ENCODE measurements around the gene LMX1B. TPM values are rescaled to one million over a fixed set of nuclear protein-coding genes. Genes with fewer than 3 reads are reported as not detected.

The LMX1B gene
- total and polyA plus RNA-seq, 11 donors = 0.15 to 1.1 (median 0.39) TPM

GRCh38 chr9:126583144-126583760 lies 30.5 kb upstream of the LMX1B start:
- H3K36me3 ChIP-seq = no peaks in the 10 kb centered on the region
- no peak overlapping the region for H3K4me3 ChIP-seq
- H3K27ac ChIP-seq = no peak overlapping the region
- DNase-seq (no peak), ATAC-seq (no peak)
- 69 to 77% (median 69%) methylated on average over 16 to 17 of the region's 17 CpGs for WGBS, 4 donors
- H3K9me3 ChIP-seq = no peaks in the 10 kb centered on the region
- intact Hi-C loops (cut with DNase I) = no loop called here
- no peaks in the 10 kb centered on the region for H3K27me3 ChIP-seq
- no peak for TF ChIP-seq CTCF (IDR thresholded peaks at IDR 0.05)
- no peak for TF ChIP-seq POLR2A (IDR thresholded peaks at IDR 0.05)
- peaks cover 0 to 18% (median 15%) of the 10 kb centered on the region in 12 donors for H3K4me1 ChIP-seq

- Histone ChIP-seq H3K4me3 (no peak overlapping the region), H3K4me1 (peaks cover 0 to 28% (median 24%) of the 10 kb centered on the region in 12 donors), H3K9me3 (no peaks in the 10 kb centered on the region), H3K36me3 (no peaks in the 10 kb centered on the region), H3K27me3 (no peaks in the 10 kb centered on the region), H3K27ac (no peak overlapping the region)
- DNase-seq (no peak), ATAC-seq (no peak)
- no peak for TF ChIP-seq POLR2A (IDR thresholded peaks at IDR 0.05)
- TF ChIP-seq CTCF (IDR thresholded peaks at IDR 0.05) = no peak
- 92 to 96% (median 95%) methylated on average over 7 of the region's 7 CpGs for WGBS, 4 donors
- intact Hi-C loops (cut with DNase I) = no loop called here
Observed at GRCh38 chr9:126584611-126585010, 29.1 kb upstream of the LMX1B start.

GRCh38 chr9:126586236-126586635 lies 27.5 kb upstream of the LMX1B start:
- DNase-seq = no peak
- peaks cover 0 to 28% (median 24%) of the 10 kb centered on the region in 12 donors for H3K4me1 ChIP-seq
- intact Hi-C loops (cut with DNase I) = no loop called here
- no peak overlapping the region for H3K4me3 ChIP-seq
- no peak for ATAC-seq
- no peaks in the 10 kb centered on the region for H3K36me3 ChIP-seq
- no peaks in the 10 kb centered on the region for H3K27me3 ChIP-seq
- WGBS, 4 donors = 81 to 96% (median 93%) methylated on average over 13 to 14 of the region's 14 CpGs
- TF ChIP-seq CTCF (IDR thresholded peaks at IDR 0.05) (no peak), POLR2A (IDR thresholded peaks at IDR 0.05) (no peak)
- no peaks in the 10 kb centered on the region for H3K9me3 ChIP-seq
- peak overlapping the region in 1 of 12 donors; percentile 85 for H3K27ac ChIP-seq

GRCh38 chr9:126587187-126588185 lies 26.2 kb upstream of the LMX1B start:
- peak overlapping the region; percentile 7 to 93 (median 76) for H3K27ac ChIP-seq

More at GRCh38 chr9:126587187-126588185, 26.2 kb upstream of the LMX1B start:
- DNase-seq (peak; percentile 81 to 89 (median 84)), ATAC-seq (peak; percentile 92 to 95 (median 92))
- TF ChIP-seq CTCF (IDR thresholded peaks at IDR 0.05) (no peak), POLR2A (IDR thresholded peaks at IDR 0.05) (no peak)
- intact Hi-C loops (cut with DNase I) = no loop called here
- WGBS, 4 donors = 30 to 39% (median 32%) methylated on average over 15 to 20 of the region's 20 CpGs
- H3K27me3 ChIP-seq = peaks cover 0 to 8% (median 0%) of the 10 kb centered on the region in 9 donors
- no peaks in the 10 kb centered on the region for H3K9me3 ChIP-seq
- no peaks in the 10 kb centered on the region for H3K36me3 ChIP-seq
- no peak overlapping the region for H3K4me3 ChIP-seq
- H3K4me1 ChIP-seq = peaks cover 0 to 28% (median 24%) of the 10 kb centered on the region in 12 donors
